Endothelial cell of umbilical vein (primary cell): ENCODE measurements around the gene PHC2.

ENCODE experiments used
- CTCF ChIP-seq, 2 donors: IDR thresholded peaks; 1 replicate in 1 of 2; 2 replicates in 1 of 2; pipeline ENCODE4 v1.5.1; 2011; ENCODE audit warnings: low read length in 2 of 2, mild to moderate bottlenecking in 2 of 2, moderate library complexity in 2 of 2, control low read depth in 1 of 2, inconsistent platforms in 1 of 2, low read depth in 1 of 2; ENCODE audit not compliant: insufficient read depth in 1 of 2; ENCODE audit errors: extremely low read depth in 1 of 2
- EZH2 ChIP-seq: IDR thresholded peaks from 2 replicates; pipeline ENCODE4 v1.6.1; 2012; ENCODE audit warnings: borderline replicate concordance, low read depth, mild to moderate bottlenecking, moderate library complexity, low read length, inconsistent platforms; ENCODE audit not compliant: severe bottlenecking
- FOS ChIP-seq: IDR thresholded peaks from 2 replicates; pipeline ENCODE4 v1.6.1; 2011; ENCODE audit warnings: mild to moderate bottlenecking, low read length, moderate library complexity, borderline replicate concordance; ENCODE audit not compliant: insufficient read depth
- GATA2 ChIP-seq: IDR thresholded peaks from 2 replicates; pipeline ENCODE4 v1.7.0; 2011; ENCODE audit warnings: low read depth, mild to moderate bottlenecking, moderate library complexity, mixed read lengths, low read length; ENCODE audit not compliant: insufficient read length, insufficient read depth
- JUN ChIP-seq: IDR thresholded peaks from 2 replicates; pipeline ENCODE4 v1.6.1; 2011; ENCODE audit warnings: borderline replicate concordance, low read depth; ENCODE audit not compliant: insufficient read length, insufficient read depth
- MAX ChIP-seq: IDR thresholded peaks from 2 replicates; pipeline ENCODE4 v1.6.1; 2011; ENCODE audit not compliant: insufficient read depth, insufficient read length
- MYC ChIP-seq: IDR thresholded peaks from one replicate; pipeline ENCODE4 v1.6.1; 2011; ENCODE audit warnings: mild to moderate bottlenecking, low read depth, low read length
- POLR2A ChIP-seq: IDR thresholded peaks from 2 replicates; pipeline ENCODE4 v1.6.1; 2012; ENCODE audit warnings: low read depth, mild to moderate bottlenecking, control low read depth, low read length
- POLR2AphosphoS5 ChIP-seq: IDR thresholded peaks from 2 replicates; pipeline ENCODE4 v1.6.1; 2012; ENCODE audit warnings: low read depth, mild to moderate bottlenecking, control low read depth, low read length, moderate library complexity; ENCODE audit not compliant: insufficient read depth

GRCh38 chr1:33460144-33460543 lies 29.2 kb upstream of the PHC2 start:
- TF ChIP-seq CTCF (IDR thresholded peaks at IDR 0.05; ENCODE audit: extremely low read depth in 1 of 2, insufficient read depth in 1 of 2, low read depth in 1 of 2, low read length in 2 of 2) (no peak), POLR2A (no peak), POLR2AphosphoS5 (no peak), MAX (no peak), GATA2 (no peak), EZH2 (no peak), MYC (no peak), FOS (no peak), JUN (no peak)
